ENCODE results near the gene KRT71.

KRT71 gene

GRCh38 chr12:52555577-52555976 lies 2.6 kb upstream of the KRT71 start:
- no peak overlapping the region for H3K4me3 ChIP-seq (replicated peaks in 1 of 2; ENCODE audit: low read depth in 2 of 2, low read length in 2 of 2)
- DNase-seq (ENCODE audit: low read depth in 2 of 2): no peak
- TF ChIP-seq CTCF (IDR thresholded peaks at IDR 0.05; ENCODE audit: low read depth, low read length): no peak

- no peak for TF ChIP-seq CTCF (IDR thresholded peaks at IDR 0.05; ENCODE audit: low read depth, low read length)
- DNase-seq (ENCODE audit: low read depth in 2 of 2): no peak
- H3K4me3 ChIP-seq (replicated peaks in 1 of 2; ENCODE audit: low read depth in 2 of 2, low read length in 2 of 2): no peak overlapping the region
These were observed 890 bp downstream of the KRT71 start for GRCh38 chr12:52552055-52552454.

GRCh38 chr12:52551216-52551865 lies 1.6 kb downstream of the KRT71 start:
- DNase-seq (ENCODE audit: low read depth in 2 of 2): no peak
- TF ChIP-seq CTCF (IDR thresholded peaks at IDR 0.05; ENCODE audit: low read depth, low read length): no peak
- no peak overlapping the region for H3K4me3 ChIP-seq (replicated peaks in 1 of 2; ENCODE audit: low read depth in 2 of 2, low read length in 2 of 2)

- TF ChIP-seq CTCF (IDR thresholded peaks at IDR 0.05; ENCODE audit: low read depth, low read length): no peak
- DNase-seq (ENCODE audit: low read depth in 2 of 2): no peak
- no peak overlapping the region for H3K4me3 ChIP-seq (replicated peaks in 1 of 2; ENCODE audit: low read depth in 2 of 2, low read length in 2 of 2)
These were observed 6.8 kb downstream of the KRT71 start for GRCh38 chr12:52546126-52546525.

- peak in 1 of 2 donors; percentile 5 for DNase-seq (ENCODE audit: low read depth in 2 of 2)
- no peak overlapping the region for H3K4me3 ChIP-seq (replicated peaks in 1 of 2; ENCODE audit: low read depth in 2 of 2, low read length in 2 of 2)
- TF ChIP-seq CTCF (IDR thresholded peaks at IDR 0.05; ENCODE audit: low read depth, low read length): peak; percentile 15
These were observed 8.7 kb downstream of the KRT71 start for GRCh38 chr12:52543985-52544883.

- H3K4me3 ChIP-seq (replicated peaks in 1 of 2; ENCODE audit: low read depth in 2 of 2, low read length in 2 of 2): no peak overlapping the region
- no peak for TF ChIP-seq CTCF (IDR thresholded peaks at IDR 0.05; ENCODE audit: low read depth, low read length)
- no peak for DNase-seq (ENCODE audit: low read depth in 2 of 2)
These were observed 10.1 kb downstream of the KRT71 start for GRCh38 chr12:52542785-52543318.

All from cardiac fibroblast (primary cell).